ENCODE measurements around the gene LRP5. TPM values are rescaled to one million over a fixed set of nuclear protein-coding genes. Genes with fewer than 3 reads are reported as not detected.

LRP5 gene
- total RNA-seq, 1 experiment from 2014 or later, result 48.8 TPM

DNA sequence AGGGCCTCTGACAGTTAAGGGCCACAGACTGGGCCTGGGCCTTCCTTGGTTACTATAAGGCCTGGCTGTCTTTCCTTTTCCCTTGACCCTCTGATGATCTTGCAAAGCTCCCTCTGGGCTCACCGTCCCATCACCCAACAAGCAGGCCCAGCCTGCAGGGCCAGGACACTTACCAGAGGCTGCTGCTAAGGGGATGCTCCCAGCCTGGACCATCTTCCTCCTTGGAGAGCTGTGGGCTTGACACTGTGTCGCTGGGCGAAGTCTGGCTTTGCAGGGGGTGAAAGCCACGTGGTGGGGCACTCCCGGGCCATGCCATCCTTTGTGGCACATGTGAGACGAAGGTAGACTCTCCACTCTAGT lies 44.5 kb upstream of the LRP5 start:
- H3K9me3 Mint-ChIP-seq, result no peaks in the 10 kb centered on the region
- ChIA-PET CTCF (interaction anchor here (1.2 kb wide), 1 partner anchor 11 kb away, joined by 3 read pairs; no protein-coding TSS in a partner anchor), POLR2A (no interaction called here)
- H3K36me3 Mint-ChIP-seq, result peaks cover 37% of the 10 kb centered on the region
- DNase-seq (ENCODE audit: low spot score), result no peak
- H3K27me3 Mint-ChIP-seq (ENCODE audit: low read depth), result no peaks in the 10 kb centered on the region
- no peak overlapping the region for H3K4me3 Mint-ChIP-seq
- peaks cover 18% of the 10 kb centered on the region for H3K4me1 Mint-ChIP-seq
- no peak overlapping the region for H3K27ac Mint-ChIP-seq
- ATAC-seq, result no peak
- no peak for TF ChIP-seq CREM (CRISPR knock-in tag; IDR thresholded peaks at IDR 0.05)
- TF ChIP-seq IRF2 (CRISPR knock-in tag; IDR thresholded peaks at IDR 0.05; ENCODE audit: borderline replicate concordance, low read depth), result no peak
- TF ChIP-seq, protein P1, sequence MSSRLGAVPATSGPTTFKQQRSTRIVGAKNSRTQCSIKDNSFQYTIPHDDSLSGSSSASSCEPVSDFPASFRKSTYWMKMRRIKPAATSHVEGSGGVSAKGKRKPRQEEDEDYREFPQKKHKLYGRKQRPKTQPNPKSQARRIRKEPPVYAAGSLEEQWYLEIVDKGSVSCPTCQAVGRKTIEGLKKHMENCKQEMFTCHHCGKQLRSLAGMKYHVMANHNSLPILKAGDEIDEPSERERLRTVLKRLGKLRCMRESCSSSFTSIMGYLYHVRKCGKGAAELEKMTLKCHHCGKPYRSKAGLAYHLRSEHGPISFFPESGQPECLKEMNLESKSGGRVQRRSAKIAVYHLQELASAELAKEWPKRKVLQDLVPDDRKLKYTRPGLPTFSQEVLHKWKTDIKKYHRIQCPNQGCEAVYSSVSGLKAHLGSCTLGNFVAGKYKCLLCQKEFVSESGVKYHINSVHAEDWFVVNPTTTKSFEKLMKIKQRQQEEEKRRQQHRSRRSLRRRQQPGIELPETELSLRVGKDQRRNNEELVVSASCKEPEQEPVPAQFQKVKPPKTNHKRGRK (CRISPR knock-in tag; IDR thresholded peaks at IDR 0.05; ENCODE audit: borderline replicate concordance), result no peak
- TF ChIP-seq, protein P2, sequence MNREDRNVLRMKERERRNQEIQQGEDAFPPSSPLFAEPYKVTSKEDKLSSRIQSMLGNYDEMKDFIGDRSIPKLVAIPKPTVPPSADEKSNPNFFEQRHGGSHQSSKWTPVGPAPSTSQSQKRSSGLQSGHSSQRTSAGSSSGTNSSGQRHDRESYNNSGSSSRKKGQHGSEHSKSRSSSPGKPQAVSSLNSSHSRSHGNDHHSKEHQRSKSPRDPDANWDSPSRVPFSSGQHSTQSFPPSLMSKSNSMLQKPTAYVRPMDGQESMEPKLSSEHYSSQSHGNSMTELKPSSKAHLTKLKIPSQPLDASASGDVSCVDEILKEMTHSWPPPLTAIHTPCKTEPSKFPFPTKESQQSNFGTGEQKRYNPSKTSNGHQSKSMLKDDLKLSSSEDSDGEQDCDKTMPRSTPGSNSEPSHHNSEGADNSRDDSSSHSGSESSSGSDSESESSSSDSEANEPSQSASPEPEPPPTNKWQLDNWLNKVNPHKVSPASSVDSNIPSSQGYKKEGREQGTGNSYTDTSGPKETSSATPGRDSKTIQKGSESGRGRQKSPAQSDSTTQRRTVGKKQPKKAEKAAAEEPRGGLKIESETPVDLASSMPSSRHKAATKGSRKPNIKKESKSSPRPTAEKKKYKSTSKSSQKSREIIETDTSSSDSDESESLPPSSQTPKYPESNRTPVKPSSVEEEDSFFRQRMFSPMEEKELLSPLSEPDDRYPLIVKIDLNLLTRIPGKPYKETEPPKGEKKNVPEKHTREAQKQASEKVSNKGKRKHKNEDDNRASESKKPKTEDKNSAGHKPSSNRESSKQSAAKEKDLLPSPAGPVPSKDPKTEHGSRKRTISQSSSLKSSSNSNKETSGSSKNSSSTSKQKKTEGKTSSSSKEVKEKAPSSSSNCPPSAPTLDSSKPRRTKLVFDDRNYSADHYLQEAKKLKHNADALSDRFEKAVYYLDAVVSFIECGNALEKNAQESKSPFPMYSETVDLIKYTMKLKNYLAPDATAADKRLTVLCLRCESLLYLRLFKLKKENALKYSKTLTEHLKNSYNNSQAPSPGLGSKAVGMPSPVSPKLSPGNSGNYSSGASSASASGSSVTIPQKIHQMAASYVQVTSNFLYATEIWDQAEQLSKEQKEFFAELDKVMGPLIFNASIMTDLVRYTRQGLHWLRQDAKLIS (CRISPR knock-in tag; IDR thresholded peaks at IDR 0.05; ENCODE audit: borderline replicate concordance), result no peak
- TF ChIP-seq, protein P3, sequence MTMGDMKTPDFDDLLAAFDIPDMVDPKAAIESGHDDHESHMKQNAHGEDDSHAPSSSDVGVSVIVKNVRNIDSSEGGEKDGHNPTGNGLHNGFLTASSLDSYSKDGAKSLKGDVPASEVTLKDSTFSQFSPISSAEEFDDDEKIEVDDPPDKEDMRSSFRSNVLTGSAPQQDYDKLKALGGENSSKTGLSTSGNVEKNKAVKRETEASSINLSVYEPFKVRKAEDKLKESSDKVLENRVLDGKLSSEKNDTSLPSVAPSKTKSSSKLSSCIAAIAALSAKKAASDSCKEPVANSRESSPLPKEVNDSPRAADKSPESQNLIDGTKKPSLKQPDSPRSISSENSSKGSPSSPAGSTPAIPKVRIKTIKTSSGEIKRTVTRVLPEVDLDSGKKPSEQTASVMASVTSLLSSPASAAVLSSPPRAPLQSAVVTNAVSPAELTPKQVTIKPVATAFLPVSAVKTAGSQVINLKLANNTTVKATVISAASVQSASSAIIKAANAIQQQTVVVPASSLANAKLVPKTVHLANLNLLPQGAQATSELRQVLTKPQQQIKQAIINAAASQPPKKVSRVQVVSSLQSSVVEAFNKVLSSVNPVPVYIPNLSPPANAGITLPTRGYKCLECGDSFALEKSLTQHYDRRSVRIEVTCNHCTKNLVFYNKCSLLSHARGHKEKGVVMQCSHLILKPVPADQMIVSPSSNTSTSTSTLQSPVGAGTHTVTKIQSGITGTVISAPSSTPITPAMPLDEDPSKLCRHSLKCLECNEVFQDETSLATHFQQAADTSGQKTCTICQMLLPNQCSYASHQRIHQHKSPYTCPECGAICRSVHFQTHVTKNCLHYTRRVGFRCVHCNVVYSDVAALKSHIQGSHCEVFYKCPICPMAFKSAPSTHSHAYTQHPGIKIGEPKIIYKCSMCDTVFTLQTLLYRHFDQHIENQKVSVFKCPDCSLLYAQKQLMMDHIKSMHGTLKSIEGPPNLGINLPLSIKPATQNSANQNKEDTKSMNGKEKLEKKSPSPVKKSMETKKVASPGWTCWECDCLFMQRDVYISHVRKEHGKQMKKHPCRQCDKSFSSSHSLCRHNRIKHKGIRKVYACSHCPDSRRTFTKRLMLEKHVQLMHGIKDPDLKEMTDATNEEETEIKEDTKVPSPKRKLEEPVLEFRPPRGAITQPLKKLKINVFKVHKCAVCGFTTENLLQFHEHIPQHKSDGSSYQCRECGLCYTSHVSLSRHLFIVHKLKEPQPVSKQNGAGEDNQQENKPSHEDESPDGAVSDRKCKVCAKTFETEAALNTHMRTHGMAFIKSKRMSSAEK (CRISPR knock-in tag; IDR thresholded peaks at IDR 0.05; ENCODE audit: borderline replicate concordance), result no peak
- TF ChIP-seq, protein P4, sequence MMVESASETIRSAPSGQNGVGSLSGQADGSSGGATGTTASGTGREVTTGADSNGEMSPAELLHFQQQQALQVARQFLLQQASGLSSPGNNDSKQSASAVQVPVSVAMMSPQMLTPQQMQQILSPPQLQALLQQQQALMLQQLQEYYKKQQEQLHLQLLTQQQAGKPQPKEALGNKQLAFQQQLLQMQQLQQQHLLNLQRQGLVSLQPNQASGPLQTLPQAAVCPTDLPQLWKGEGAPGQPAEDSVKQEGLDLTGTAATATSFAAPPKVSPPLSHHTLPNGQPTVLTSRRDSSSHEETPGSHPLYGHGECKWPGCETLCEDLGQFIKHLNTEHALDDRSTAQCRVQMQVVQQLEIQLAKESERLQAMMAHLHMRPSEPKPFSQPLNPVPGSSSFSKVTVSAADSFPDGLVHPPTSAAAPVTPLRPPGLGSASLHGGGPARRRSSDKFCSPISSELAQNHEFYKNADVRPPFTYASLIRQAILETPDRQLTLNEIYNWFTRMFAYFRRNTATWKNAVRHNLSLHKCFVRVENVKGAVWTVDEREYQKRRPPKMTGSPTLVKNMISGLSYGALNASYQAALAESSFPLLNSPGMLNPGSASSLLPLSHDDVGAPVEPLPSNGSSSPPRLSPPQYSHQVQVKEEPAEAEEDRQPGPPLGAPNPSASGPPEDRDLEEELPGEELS (CRISPR knock-in tag; IDR thresholded peaks at IDR 0.05), result no peak
- TF ChIP-seq, protein P5, sequence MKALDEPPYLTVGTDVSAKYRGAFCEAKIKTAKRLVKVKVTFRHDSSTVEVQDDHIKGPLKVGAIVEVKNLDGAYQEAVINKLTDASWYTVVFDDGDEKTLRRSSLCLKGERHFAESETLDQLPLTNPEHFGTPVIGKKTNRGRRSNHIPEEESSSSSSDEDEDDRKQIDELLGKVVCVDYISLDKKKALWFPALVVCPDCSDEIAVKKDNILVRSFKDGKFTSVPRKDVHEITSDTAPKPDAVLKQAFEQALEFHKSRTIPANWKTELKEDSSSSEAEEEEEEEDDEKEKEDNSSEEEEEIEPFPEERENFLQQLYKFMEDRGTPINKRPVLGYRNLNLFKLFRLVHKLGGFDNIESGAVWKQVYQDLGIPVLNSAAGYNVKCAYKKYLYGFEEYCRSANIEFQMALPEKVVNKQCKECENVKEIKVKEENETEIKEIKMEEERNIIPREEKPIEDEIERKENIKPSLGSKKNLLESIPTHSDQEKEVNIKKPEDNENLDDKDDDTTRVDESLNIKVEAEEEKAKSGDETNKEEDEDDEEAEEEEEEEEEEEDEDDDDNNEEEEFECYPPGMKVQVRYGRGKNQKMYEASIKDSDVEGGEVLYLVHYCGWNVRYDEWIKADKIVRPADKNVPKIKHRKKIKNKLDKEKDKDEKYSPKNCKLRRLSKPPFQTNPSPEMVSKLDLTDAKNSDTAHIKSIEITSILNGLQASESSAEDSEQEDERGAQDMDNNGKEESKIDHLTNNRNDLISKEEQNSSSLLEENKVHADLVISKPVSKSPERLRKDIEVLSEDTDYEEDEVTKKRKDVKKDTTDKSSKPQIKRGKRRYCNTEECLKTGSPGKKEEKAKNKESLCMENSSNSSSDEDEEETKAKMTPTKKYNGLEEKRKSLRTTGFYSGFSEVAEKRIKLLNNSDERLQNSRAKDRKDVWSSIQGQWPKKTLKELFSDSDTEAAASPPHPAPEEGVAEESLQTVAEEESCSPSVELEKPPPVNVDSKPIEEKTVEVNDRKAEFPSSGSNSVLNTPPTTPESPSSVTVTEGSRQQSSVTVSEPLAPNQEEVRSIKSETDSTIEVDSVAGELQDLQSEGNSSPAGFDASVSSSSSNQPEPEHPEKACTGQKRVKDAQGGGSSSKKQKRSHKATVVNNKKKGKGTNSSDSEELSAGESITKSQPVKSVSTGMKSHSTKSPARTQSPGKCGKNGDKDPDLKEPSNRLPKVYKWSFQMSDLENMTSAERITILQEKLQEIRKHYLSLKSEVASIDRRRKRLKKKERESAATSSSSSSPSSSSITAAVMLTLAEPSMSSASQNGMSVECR (CRISPR knock-in tag; IDR thresholded peaks at IDR 0.05; ENCODE audit: borderline replicate concordance), result no peak
- no peak for TF ChIP-seq SMAD4 (CRISPR knock-in tag; IDR thresholded peaks at IDR 0.05)
- TF ChIP-seq, protein P6, sequence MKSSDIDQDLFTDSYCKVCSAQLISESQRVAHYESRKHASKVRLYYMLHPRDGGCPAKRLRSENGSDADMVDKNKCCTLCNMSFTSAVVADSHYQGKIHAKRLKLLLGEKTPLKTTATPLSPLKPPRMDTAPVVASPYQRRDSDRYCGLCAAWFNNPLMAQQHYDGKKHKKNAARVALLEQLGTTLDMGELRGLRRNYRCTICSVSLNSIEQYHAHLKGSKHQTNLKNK (CRISPR knock-in tag; IDR thresholded peaks at IDR 0.05), result no peak
- TF ChIP-seq RELA (CRISPR knock-in tag; IDR thresholded peaks at IDR 0.05; ENCODE audit: borderline replicate concordance), result no peak
- TF ChIP-seq, protein P7, sequence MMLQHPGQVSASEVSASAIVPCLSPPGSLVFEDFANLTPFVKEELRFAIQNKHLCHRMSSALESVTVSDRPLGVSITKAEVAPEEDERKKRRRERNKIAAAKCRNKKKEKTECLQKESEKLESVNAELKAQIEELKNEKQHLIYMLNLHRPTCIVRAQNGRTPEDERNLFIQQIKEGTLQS (CRISPR knock-in tag; conservative IDR thresholded peaks at IDR 0.05), result no peak
- TF ChIP-seq NR2C2 (CRISPR knock-in tag; IDR thresholded peaks at IDR 0.05), result no peak
- TF ChIP-seq TCF7 (CRISPR knock-in tag; IDR thresholded peaks at IDR 0.05; ENCODE audit: low read depth), result no peak
- no peak for TF ChIP-seq PRRX2 (CRISPR knock-in tag; IDR thresholded peaks at IDR 0.05)
- TF ChIP-seq, protein P8, sequence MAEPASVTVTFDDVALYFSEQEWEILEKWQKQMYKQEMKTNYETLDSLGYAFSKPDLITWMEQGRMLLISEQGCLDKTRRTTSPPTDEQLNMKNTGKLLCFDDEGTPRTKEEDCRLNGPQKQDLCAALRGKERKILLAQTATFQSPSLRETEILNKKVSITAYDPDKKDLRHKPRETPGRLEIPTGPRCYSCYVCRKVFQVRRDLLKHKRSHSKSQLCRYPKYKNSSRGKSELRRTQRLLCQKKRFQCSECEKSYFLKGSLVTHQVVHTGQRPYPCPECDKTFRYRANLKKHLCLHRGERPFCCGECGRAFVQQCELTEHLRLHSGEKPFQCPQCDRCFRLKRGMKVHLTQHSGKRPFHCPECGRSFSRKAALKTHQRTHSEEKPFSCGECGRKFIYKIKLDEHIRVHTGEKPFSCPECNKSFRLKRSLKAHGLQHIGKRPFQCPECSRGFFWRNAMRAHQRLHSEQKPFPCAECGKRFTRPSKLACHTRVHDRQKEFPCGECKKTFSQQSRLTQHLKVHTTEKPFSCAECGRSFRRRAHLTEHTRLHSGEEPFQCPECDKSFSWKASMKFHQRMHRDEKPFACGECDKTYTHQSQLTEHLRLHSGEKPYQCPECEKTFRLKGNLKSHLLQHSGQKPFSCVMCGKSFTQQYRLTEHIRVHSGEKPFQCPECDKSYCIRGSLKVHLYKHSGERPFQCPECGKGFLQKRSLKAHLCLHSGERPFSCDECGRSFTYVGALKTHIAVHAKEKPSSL (CRISPR knock-in tag; conservative IDR thresholded peaks at IDR 0.05), result no peak
- TF ChIP-seq CBFB (CRISPR knock-in tag; IDR thresholded peaks at IDR 0.05; ENCODE audit: low read depth), result no peak
- no peak for TF ChIP-seq GRHL2 (CRISPR knock-in tag; IDR thresholded peaks at IDR 0.05; ENCODE audit: insufficient replicate concordance, severe bottlenecking)

All from WTC11 (cell line).